HG03457 (cell line): Measurements from ENCODE around the gene FKBP7.
"Not testable (repeated sequence)": the region's sequence is repeated elsewhere in the genome, so short reads cannot be mapped to it uniquely, and the experiment has no call there.

Experiments used
- ATAC-seq: cut with Tn5 transposase; IDR thresholded peaks from one replicate; pipeline ENCODE4 v1.9.1; 2021; ENCODE audit warnings: moderate number of reproducible peaks; ENCODE audit not compliant: unreplicated experiment

FKBP7 gene

GRCh38 chr2:178491612-178492011, 13.2 kb upstream of the FKBP7 start:
- no peak for ATAC-seq

- ATAC-seq = no peak
These were observed 7.0 kb upstream of the FKBP7 start for GRCh38 chr2:178485356-178485755.

GRCh38 chr2:178484245-178485041, 6.0 kb upstream of the FKBP7 start:
- no peak for ATAC-seq

- peak; percentile 25 for ATAC-seq
These were observed 4.0 kb upstream of the FKBP7 start for GRCh38 chr2:178482437-178482836.

- peak; percentile 67 for ATAC-seq
These were observed 2.1 kb upstream of the FKBP7 start, which contains the start of gene PLEKHA3 for GRCh38 chr2:178480227-178481181. PLEKHA3 (plus strand) TSS chr2:178480457; CDS start chr2:178480870, 413 bp downstream.

- no peak for ATAC-seq
These were observed 1.4 kb upstream of the FKBP7 start for GRCh38 chr2:178479758-178480226.

- ATAC-seq = no peak
These were observed 846 bp upstream of the FKBP7 start for GRCh38 chr2:178479275-178479616.

- ATAC-seq = no peak
These were observed 316 bp downstream of the FKBP7 start for GRCh38 chr2:178478130-178478438.

GRCh38 chr2:178477443-178478129, 814 bp downstream of the FKBP7 start:
- no peak for ATAC-seq

- no peak for ATAC-seq
These were observed 1.9 kb downstream of the FKBP7 start for GRCh38 chr2:178476477-178476876.

GRCh38 chr2:178474560-178474959, 3.8 kb downstream of the FKBP7 start:
- no peak for ATAC-seq

GRCh38 chr2:178473931-178474330, 4.5 kb downstream of the FKBP7 start:
- ATAC-seq = no peak

- ATAC-seq = no peak
These were observed 5.0 kb downstream of the FKBP7 start for GRCh38 chr2:178473373-178473772.

- ATAC-seq = not testable (repeated sequence)
These were observed 7.1 kb downstream of the FKBP7 start for GRCh38 chr2:178471313-178471712.

GRCh38 chr2:178469219-178469849, 9.1 kb downstream of the FKBP7 start:
- no peak for ATAC-seq

- no peak for ATAC-seq
These were observed 21.0 kb downstream of the FKBP7 start for GRCh38 chr2:178457390-178457886.

GRCh38 chr2:178455947-178456346, 22.5 kb downstream of the FKBP7 start:
- ATAC-seq = no peak

- ATAC-seq = no peak
These were observed 25.5 kb downstream of the FKBP7 start for GRCh38 chr2:178452870-178453269.

GRCh38 chr2:178452334-178452733, 26.1 kb downstream of the FKBP7 start:
- ATAC-seq = no peak

- peak; percentile 81 for ATAC-seq
These were observed 27.4 kb downstream of the FKBP7 start, which contains the start of the genes PJVK and PRKRA for GRCh38 chr2:178450774-178451525. PJVK (plus strand) TSS chr2:178451378; CDS start chr2:178453410, 2,032 bp downstream. PRKRA (minus strand) TSS chr2:178451175; CDS start chr2:178451030, 145 bp downstream.
